Activated CD8-positive, alpha-beta memory T cell treated with anti-CD3 and anti-CD28 coated beads, Interleukin-2, amount 50 U/mL, for 4 hours (primary cell): Measurements from ENCODE around the gene SNRK.
"Not testable (repeated sequence)": the region's sequence is repeated elsewhere in the genome, so short reads cannot be mapped to it uniquely, and the experiment has no call there.

Experiments used
- DNase-seq: peaks from one replicate; pipeline ENCODE4 v3.0.0-alpha.2; 2020

The SNRK gene

DNA sequence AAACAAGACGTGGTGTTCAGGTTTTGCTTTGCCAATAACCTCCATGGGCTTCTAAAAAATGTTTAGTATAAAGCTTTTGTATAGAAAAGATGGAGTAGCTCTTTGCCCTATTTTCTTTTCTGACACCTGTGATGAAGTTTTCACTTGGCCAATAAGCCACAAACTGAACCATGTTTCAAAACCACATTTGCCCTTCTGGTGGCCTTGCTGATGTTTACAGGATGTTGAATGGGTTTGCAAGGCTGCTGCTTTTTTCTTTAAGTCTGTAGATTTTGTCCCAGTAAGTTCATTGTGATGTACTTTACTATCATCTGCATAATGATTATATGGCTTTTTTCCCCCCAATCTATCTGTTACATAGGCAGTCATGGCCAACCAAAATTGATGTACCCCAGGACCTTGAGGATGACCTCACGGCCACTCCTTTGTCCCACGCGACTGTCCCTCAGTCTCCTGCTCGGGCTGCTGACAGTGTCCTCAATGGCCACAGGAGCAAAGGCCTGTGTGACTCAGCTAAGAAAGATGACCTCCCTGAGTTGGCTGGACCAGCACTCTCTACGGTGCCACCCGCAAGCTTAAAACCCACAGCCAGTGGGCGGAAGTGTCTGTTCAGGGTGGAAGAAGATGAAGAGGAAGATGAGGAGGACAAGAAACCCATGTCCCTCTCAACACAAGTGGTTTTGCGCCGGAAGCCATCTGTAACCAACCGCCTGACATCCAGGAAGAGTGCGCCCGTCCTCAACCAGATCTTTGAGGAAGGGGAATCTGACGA lies 60.8 kb downstream of the SNRK start:
- DNase-seq, result no peak

DNA sequence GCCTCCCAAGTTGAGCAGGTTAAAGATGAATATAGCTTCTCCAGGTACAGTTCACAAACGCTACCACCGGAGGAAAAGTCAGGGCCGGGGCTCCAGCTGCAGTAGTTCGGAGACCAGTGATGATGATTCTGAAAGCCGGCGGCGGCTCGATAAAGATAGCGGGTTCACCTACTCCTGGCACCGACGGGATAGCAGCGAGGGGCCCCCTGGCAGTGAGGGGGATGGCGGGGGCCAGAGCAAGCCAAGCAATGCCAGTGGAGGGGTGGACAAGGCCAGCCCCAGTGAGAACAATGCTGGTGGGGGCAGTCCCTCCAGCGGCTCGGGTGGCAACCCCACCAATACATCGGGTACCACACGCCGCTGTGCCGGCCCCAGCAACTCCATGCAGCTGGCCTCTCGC lies 61.4 kb downstream of the SNRK start:
- DNase-seq, result no peak

DNA sequence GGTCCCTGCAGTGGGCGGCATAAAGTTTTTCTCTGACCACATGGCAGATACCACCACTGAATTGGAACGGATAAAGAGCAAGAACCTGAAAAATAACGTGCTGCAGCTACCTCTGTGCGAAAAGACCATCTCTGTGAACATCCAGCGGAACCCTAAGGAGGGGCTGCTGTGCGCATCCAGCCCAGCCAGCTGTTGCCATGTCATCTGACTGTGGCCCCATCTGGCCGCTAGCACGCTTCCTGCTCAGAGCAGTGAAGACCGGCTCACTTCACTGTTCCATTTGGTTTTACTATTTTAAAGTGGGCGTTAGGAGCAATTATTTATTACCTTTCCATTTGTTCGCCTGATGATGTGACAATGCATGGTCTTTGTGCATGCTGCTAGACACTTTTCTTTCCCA lies 62.0 kb downstream of the SNRK start:
- DNase-seq, result no peak

DNA sequence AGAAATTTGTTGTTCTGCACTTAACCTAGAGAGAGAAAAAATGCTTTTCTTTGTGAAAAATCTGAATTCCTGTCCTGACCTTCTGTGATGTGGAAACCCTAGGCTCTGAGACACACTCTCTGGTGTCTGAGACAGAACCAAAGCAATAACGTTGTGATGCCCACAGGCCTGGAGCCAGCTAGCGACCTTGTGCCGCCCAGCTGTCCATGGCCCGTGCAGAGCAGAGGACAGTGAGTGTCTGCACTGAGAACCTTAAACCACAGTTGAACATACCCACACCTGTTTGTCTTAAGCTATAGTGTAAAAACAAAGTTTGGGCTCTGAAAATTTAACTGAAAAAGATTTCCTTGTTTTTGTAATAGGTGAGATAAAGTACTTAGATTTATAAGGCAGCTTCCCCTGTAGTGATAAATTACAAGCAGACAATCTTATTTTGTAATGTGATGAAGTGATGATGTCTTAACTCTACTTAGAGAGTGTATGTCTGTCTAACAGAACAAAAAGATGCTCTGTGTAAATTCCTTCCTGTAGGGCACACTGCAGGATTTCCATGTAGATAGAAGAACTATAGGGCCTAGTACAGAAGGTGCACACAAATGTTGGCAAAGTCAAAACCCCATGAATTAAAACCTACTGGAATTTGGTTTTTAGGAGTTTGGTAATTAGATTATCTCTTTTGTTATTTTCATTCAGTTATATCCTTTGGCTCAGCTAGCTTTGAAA lies 62.7 kb downstream of the SNRK start:
- no peak for DNase-seq

DNA sequence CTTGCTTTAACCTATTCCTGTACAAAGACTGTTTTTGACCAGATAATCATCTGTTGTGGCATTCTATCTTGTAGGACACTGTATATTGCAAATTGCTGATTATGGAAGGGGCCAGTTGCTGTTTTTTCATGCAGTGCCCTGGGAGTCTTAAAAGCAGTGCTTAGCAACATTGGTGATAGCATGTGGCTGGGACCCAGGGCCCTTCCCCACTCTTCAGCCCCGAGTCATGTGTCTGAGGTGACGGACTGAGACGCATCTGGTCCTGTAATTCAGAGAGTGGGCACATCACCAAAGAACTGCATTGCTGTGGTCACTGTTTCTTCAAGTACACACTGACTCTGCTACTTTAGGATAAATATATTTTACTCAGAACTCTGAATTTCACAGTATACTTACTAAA lies 63.4 kb downstream of the SNRK start:
- DNase-seq, result no peak

DNA sequence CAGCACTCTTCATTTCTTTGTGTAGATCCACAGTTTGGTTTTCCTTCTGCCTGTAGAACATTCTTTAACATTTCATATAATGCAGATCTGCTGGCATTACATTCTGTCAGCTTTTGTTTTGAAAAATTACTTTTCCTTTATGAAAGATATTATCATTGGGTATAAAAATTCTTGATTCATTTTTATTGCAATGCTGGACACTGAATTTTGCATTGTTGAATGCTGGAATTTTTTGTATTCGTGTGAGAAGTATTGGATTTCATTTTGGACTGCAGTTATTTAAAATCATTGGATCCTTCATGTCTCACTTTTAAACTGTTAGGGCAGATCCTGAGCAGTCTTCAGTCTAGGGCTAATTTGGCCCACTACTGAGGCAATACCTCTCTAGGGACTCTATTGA lies 67.1 kb downstream of the SNRK start:
- no peak for DNase-seq

DNA sequence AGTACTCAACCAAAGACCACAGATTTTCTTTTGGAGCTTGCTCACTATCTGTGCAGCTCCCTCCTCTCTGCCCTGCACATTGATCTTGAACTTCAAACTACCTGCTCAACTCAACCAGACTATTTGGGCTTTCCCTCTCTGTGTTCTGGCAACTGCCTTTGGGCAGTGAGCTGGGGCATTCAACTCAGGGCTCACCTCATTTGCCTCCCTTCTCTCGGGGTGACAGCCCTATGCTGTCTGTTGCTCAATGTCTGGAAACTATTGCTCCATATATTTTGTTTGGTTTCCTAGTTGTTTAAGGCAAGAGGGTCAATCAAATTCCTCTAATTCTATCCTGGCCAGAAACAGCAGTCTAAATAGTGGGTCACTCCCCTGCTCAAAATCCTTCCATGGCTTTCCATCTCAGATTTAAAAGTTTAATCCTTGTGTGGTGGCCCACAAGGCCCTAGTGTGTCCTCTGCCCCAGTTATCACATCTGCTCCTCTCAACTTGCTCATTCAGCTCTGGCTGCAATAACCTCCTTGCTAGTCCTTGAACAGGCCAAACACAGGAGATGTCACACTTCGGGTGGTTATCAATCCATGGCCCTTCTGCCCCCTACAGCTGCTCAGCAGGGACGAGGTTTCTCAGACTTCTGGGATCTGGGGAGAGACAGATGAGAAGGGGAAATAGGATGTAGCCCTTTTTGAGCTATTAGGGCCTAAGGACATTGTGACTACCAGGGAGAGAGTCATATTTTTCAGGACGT lies 67.8 kb downstream of the SNRK start:
- no peak for DNase-seq

DNA sequence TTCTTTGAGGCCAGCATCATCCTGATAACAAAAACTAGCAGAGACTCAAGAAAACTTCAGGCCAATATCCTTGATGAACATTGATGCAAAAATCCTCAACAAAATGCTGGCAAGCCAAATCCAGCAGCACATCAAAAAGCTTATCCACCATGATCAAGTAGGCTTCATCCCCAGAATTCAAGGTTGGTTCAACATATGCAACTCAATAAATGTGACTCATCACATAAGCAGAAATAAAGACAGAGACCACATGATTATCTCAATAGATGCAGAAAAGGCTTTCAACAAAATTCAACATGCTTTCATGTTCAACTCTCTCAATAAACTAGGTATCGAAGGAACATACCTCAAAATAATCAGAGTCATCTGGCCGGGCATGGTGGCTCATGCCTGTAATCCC lies 69.7 kb downstream of the SNRK start:
- DNase-seq, result not testable (repeated sequence)

DNA sequence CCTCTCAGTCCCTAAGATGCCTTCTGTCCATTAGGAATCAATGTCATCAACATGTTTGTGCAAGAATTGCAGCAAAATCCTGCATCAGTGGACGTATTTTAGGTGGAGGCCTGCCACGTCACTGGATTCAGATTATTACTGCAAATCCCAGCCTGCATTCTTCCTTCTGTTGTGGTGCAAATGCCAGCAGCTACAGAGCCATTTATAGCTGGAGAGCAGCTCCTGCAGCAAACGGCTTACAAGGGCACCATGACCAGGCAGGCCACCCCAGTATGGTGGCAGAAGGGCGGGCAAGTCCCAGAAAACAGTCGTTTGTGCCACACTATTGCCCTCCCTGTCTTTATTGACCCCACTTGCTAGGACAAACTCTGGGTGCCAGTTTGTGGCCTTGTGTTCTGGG lies 74.7 kb downstream of the SNRK start:
- DNase-seq, result no peak

DNA sequence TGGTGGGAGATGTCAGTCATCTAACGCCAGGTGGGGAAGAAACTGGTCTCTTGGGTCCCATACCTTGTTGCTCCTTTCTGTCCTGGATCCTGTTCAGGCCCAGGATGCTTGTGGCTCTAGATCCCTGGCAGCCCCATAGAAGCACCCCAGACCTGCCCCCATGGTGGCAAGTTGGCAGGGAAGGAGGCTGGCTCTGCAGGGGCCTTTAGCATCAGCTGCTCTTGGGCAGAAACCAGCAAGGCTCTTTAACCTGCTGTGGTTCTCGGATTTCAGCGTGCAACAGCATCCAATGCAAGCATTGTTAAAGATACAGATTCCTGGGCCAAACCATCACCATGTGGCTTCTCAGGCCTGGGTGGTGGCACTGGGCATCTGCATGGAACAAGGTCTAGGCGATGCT lies 75.8 kb downstream of the SNRK start:
- no peak for DNase-seq

DNA sequence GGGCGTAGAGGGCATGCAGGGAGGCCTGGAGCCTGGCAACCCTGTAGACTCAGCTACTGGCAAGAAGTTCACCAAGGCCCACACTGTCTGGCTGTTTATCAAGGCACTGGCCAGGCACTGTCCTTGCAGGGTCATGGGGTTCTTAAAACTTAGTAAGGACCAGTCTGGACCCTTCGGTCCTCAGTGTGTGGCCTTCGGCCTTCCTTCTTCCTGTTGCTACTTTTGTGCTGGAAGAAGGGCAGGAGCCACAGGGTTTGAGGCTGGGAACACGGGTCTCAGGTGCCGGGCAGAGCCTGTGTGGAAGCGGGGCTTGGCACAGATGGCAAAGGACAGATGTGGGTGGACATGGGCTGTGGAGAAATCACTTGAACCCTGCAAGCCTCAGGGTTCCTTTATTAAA lies 76.6 kb downstream of the SNRK start:
- no peak for DNase-seq

DNA sequence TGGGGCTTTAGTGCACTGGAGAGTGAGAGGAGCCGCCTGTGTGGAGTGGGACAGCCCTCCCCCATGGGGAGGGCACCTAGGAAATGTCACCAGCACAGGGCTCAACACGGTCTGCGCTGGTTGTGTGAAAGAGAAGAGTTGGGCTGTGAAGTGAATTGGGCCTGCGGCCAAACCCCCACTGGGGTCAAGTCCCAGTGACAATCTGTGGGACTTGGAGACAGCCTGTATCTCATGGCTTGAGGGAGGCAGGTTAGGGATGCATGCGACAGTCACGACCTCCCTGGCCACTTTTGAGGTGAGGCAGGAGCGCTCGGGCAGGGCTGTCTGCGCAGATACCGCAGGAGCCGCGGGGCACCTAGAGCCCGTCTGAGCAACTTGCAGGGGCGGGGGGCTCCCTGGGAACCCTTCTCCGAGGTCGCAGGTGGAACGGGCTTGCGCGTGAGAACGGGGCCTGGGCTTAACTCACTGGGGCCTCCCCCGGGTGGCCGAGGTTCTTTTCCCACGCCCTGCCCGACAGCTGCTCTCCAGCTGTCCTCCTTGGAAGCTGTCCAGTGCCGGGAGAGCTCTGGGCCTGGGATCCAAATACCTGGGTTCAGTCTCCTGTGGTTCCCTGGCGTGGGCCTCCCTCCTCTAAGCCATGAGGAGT lies 77.4 kb downstream of the SNRK start:
- no peak for DNase-seq

DNA sequence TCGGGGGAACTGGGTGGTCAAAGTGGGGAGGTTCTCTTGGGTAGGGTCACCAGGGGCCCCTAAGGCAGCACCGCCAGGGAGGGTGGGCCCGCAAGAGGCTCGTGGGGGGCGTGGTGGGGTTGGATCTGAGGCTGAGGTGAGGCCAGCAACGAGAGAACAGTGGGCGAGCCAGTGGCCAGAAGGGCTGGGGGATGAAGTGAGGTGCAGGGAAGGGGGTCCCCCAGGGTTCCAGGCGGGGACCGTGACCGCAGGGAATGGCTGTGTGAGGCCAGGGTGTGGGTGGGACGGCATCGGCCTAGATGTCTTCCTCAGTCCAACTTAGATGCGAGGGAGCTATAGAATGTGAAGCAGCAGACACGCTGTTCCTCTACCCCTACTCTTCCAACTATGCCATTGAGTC lies 78.2 kb downstream of the SNRK start:
- no peak for DNase-seq

DNA sequence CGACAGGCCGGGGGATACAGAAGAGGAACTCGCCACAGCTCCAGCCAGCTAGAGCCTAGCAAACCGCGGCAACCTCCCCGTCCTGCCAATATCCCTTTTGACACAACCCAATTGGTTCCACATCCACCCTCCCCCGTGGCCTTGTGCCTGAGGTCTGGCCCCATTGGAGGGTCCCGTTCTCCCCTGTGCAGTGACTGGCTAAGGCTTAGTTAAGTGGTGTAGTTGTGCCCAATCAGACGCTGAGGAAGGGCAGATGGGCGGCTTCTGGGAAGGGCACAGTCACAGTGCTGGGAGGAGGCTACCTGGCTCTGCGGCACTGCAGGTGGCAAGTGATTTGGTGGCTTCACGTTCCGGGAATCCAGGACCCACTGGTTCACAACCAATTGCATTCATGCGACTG lies 78.6 kb downstream of the SNRK start:
- DNase-seq, result no peak

DNA sequence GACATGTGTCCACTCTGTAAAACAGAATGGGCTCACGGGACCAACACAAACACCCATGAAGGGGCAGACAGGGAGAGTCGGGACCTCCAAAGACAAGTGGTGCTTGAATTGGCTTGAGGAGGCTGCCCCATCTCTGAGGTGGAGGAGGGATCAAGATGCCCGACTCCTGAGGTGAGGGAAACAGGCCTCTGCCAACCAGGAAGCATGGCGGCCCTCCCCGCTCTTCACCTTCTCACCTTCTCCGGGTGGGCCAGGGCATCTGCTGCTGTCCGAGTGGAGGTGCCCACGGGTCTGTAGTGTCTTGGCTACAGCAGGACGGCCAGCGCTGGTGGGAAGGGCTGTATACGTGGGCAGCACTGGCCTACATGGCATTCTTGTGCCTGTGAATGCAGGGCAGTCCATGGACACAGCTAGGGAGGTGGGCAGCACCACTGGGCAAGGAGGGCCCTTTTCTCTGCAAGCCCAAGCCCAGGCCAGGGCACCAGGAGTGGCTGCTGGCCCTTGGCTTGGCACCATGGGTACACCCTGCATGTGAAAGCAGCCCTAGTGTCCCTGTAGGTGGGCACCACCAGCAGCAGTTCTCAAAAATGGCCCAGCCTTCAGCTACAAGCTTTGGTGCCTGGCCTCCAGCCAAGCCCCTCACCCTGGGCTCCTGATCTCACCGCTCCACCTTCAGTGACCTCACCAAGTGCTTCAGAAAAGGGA lies 79.4 kb downstream of the SNRK start:
- no peak for DNase-seq

DNA sequence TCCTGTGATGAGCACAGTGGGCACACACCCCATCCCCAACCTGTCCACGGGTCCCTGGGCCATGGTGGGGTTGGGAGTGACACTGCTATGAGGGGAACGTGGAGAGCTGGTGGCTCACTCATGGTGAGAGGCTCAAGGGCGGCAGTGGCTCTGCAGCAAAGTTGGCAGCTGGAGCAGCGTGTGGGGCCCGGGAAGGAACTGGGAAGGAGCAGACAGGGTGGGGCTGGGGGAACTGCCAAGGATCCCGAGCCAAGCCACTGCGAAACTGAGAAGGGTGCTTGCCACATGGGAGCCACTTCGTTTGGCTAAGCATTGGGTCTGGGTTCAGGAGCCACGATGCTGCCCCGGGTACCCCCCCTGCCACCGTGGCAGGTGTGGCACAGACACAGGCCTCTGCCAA lies 80.1 kb downstream of the SNRK start:
- no peak for DNase-seq

DNA sequence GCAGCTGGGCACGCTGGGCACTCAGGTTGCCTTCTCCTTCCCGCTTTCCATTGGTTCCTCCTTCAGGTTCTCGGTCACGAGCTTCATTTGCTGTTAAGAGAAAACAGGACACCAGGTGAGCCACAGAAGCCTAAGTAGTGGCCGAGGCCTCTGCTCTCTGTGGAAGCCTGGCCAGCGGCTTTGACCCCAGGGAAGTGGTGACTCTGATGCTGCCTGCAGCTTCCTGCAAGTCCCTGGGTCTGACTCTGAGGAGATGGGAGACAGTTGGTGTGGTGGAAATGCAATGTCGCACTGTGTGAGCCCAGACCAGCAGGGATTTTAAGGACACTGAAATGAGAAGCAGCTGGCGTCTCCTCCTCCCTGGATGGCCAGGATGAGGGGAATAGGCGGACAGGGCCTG lies 80.5 kb downstream of the SNRK start:
- DNase-seq, result no peak

DNA sequence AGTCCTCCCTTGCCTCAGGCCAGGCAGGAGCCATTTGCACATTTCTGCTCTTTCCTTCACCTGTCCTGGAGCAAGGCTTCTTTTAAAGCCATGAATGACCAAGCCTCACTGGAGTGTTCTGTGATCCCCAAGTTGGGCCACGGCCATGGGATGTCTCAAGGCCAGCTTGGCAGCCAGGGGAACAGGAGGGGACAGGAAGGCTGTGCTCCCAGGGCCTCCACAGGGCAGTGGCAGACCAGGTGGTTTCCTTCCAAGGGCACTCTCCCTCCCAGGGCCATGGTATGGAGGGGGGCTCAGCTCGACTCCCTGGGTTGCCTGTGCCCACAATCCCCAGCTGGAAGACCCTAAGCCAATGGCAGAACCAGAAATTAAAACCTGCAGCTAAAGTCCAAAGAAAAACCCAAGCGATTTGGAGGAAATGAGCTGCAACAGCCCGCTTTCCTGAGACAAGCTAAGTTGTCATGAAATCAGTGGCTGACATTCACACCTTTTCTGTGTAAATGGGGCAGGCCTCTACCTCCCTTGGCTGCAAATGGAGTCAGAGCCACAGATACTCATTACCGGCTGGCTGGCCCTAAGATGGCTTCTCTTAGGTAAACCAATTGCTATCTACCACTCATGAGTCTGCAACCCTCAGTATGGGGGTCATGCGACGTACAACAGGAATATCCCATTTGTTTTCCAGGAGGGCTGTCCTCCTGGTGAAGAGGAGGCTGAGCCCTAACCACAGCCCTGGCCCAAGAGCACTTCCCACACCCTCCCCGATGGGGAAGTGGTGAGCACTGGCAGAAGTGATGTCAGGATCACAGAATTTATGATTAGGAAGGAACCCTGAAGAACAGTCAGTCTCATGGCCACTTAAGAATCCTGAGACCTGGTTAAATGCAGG lies 83.3 kb downstream of the SNRK start:
- no peak for DNase-seq

DNA sequence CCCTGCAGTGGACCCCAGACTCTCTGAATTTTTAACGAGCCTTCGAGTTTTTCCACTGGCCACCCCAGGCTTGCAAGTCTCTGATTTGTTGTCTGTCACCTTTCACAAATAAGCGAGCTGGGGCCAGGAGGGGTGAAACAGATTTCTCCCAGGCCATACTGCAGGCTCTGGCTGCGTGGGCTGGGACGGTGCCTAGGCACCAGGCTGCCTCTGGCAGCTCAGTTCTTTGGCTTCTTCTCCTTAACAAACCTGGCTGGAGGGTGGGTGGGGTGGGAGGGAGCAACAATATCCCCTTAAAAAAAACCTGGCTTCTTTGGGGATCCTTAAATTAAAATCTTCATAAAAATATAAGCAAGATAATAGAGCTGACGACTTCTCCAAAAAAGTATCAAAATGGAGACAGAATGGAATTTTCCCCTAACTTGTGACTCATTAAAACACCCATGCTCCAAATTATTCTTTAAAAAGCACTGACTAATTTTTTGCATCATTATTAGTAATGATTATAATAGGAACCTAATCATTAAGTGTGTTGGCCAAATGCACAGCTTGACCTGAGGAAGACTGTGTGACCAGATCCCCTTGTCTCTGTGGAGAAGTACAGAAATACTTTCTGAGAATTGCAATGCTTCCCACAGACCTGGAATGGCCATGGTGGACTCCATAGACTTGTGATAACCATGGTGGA lies 84.1 kb downstream of the SNRK start:
- DNase-seq, result no peak

DNA sequence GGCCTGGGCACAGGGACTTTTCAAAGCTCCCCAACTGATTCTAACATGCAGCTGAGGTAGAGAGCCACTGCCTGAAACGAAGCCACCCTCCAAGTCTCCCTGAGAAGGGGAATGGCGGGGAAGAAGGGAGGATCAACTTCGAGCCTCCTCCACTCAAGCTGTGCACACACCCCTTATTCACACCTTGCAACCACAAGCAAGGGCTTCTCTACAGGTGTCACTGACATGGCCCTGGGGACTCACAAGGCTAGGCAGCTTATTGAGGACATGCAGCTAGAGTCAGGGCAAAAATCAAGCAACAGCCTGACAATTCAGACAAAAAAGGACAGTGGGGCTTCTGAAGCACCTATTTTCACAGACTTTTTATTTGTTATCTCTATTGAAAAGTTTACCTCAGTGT lies 85.2 kb downstream of the SNRK start:
- no peak for DNase-seq
